Mesenchymal stem cell (in vitro differentiated cells and primary cell): ENCODE measurements around the gene NPNT.

Source experiments
- DNase-seq: peaks from one replicate; pipeline ENCODE4 v3.0.0-alpha.2; 2013
- H2AFZ ChIP-seq: one replicate; pipeline ENCODE4 v1.6.1; 2013; ENCODE audit warnings: low read depth, mild to moderate bottlenecking, control low read depth, inconsistent platforms, low read length, moderate library complexity
- H2AK5ac ChIP-seq: 2 replicates; pipeline ENCODE4 v1.6.1; 2013; ENCODE audit warnings: low read length, moderate library complexity, mild to moderate bottlenecking, inconsistent platforms; ENCODE audit not compliant: severe bottlenecking
- H2BK120ac ChIP-seq: one replicate; pipeline ENCODE4 v1.6.1; 2013; ENCODE audit warnings: low read depth, mild to moderate bottlenecking, inconsistent platforms, low read length, moderate library complexity
- H2BK12ac ChIP-seq, 2 experiments: one replicate each; pipeline ENCODE4 v1.6.1; 2013; ENCODE audit warnings: inconsistent platforms in 2 of 2, low read length in 2 of 2, mild to moderate bottlenecking in 2 of 2, moderate library complexity in 2 of 2, control low read depth in 1 of 2
- H2BK15ac ChIP-seq: one replicate; pipeline ENCODE4 v1.6.1; 2013; ENCODE audit warnings: mild to moderate bottlenecking, low read depth, inconsistent platforms; ENCODE audit not compliant: poor library complexity, severe bottlenecking
- H2BK5ac ChIP-seq: 2 replicates; pipeline ENCODE4 v1.6.1; 2013; ENCODE audit warnings: low read depth, mild to moderate bottlenecking, low read length, control low read depth, inconsistent platforms; ENCODE audit not compliant: poor library complexity, severe bottlenecking
- H3K14ac ChIP-seq, 2 experiments: one replicate each; pipeline ENCODE4 v1.6.1; 2013; ENCODE audit warnings: inconsistent platforms in 2 of 2, low read length in 2 of 2, control low read depth in 1 of 2, mild to moderate bottlenecking in 1 of 2, moderate library complexity in 1 of 2
- H3K18ac ChIP-seq, 2 experiments: one replicate each; pipeline ENCODE4 v1.6.1; 2013; ENCODE audit warnings: inconsistent platforms in 2 of 2, low read length in 2 of 2, control low read depth in 1 of 2, low read depth in 1 of 2, mild to moderate bottlenecking in 1 of 2
- H3K23ac ChIP-seq, 2 experiments: one replicate each; pipeline ENCODE4 v1.6.1; 2013; ENCODE audit warnings: inconsistent platforms in 2 of 2, low read length in 2 of 2, mild to moderate bottlenecking in 2 of 2, moderate library complexity in 2 of 2, control low read depth in 1 of 2
- H3K27ac ChIP-seq: 2 replicates; pipeline ENCODE4 v1.5.1; 2013; ENCODE audit warnings: mild to moderate bottlenecking, moderate library complexity, low read length, control low read depth, inconsistent platforms; ENCODE audit not compliant: poor library complexity, severe bottlenecking
- H3K27me3 ChIP-seq, 2 experiments: 2 replicates each; pipeline versions ENCODE4 v1.6.1 to v1.7.0; 2013; ENCODE audit warnings: low read length in 2 of 2, mild to moderate bottlenecking in 2 of 2, moderate library complexity in 2 of 2, control low read depth in 1 of 2, inconsistent platforms in 1 of 2; ENCODE audit not compliant: control insufficient read depth in 1 of 2, insufficient read depth in 1 of 2
- H3K36me3 ChIP-seq, 2 experiments: 2 replicates each; pipeline versions ENCODE4 v1.6.1 to v1.7.0; 2013; ENCODE audit warnings: low read length in 2 of 2, control low read depth in 1 of 2, inconsistent platforms in 1 of 2, low read depth in 1 of 2, mild to moderate bottlenecking in 1 of 2; ENCODE audit not compliant: insufficient read depth in 2 of 2, control insufficient read depth in 1 of 2
- H3K4ac ChIP-seq, 2 experiments: one replicate each; pipeline ENCODE4 v1.6.1; 2013; ENCODE audit warnings: inconsistent platforms in 2 of 2, low read length in 2 of 2, mild to moderate bottlenecking in 2 of 2, moderate library complexity in 2 of 2, control low read depth in 1 of 2, low read depth in 1 of 2
- H3K4me1 ChIP-seq: 2 replicates; pipeline ENCODE4 v1.6.1; 2013; ENCODE audit warnings: low read depth, low read length, control low read depth; ENCODE audit not compliant: control insufficient read depth, insufficient read depth
- H3K4me2 ChIP-seq: 2 replicates; pipeline ENCODE4 v1.6.1; 2013; ENCODE audit warnings: low read length, mild to moderate bottlenecking, inconsistent platforms; ENCODE audit not compliant: poor library complexity, severe bottlenecking
- H3K4me3 ChIP-seq, 2 experiments: 2 replicates each; pipeline versions ENCODE4 v1.5.1 to v1.7.0; 2013; ENCODE audit warnings: low read length in 2 of 2, mild to moderate bottlenecking in 2 of 2, control low read depth in 1 of 2, low read depth in 1 of 2; ENCODE audit not compliant: insufficient read depth in 1 of 2
- H3K79me1 ChIP-seq: replicated peaks from 2 replicates; pipeline ENCODE4 v1.6.1; 2013; ENCODE audit warnings: mild to moderate bottlenecking, control low read depth, low read length, inconsistent platforms; ENCODE audit not compliant: poor library complexity, severe bottlenecking
- H3K9ac ChIP-seq: 2 replicates; pipeline ENCODE4 v1.7.0; 2013; ENCODE audit warnings: mild to moderate bottlenecking, low read length, moderate library complexity
- H3K9me3 ChIP-seq: 2 replicates; pipeline ENCODE4 v1.7.0; 2013; ENCODE audit warnings: mild to moderate bottlenecking, low read length; ENCODE audit not compliant: control insufficient read depth
- H4K8ac ChIP-seq: one replicate; pipeline ENCODE4 v1.6.1; 2013; ENCODE audit warnings: inconsistent platforms, mild to moderate bottlenecking, low read length, moderate library complexity
- H4K91ac ChIP-seq: one replicate; pipeline ENCODE4 v1.6.1; 2013; ENCODE audit warnings: mild to moderate bottlenecking, low read length, inconsistent platforms
- WGBS: methylation state at CpG from one replicate; pipeline ENCODE4 v1.1.7; 2013; ENCODE audit warnings: mixed read lengths; 5-methylcytosine and 5-hydroxymethylcytosine counted together

The NPNT gene

DNA sequence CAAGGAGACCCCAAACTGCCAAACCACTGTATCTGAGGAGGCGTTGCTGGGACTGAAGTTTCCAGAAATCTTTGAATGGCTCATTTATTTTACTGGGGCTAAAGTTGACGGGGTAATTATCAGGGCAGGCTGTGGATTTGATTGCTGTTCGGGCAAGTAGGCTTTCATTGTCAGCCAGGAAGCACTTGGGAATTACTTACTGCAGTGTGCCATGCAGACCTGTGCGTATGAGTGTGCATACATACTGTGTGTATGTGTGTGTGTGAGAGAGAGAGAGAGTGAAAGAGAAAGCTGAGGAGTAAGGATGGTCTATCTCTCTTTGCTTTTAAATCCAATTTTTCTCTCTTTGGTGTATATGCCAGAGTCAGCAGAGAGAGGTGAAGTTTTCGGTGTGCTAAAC, 122.7 kb downstream of the NPNT start:
- no peak overlapping the region for H3K4me3 ChIP-seq
- H3K9me3 ChIP-seq, result peaks cover 23% of the 10 kb centered on the region
- H4K8ac ChIP-seq, result no peak overlapping the region
- H2BK15ac ChIP-seq, result no peak overlapping the region
- H3K4ac ChIP-seq, result peak overlapping the region in 1 of 2 experiments; percentile 24
- no peak overlapping the region for H2BK5ac ChIP-seq
- H3K14ac ChIP-seq, result no peak overlapping the region
- no peaks in the 10 kb centered on the region for H3K27me3 ChIP-seq
- no peak overlapping the region for H3K4me2 ChIP-seq
- peak overlapping the region in 1 of 2 experiments; percentile 69 for H3K18ac ChIP-seq
- no peak overlapping the region for H2AFZ ChIP-seq
- no peaks in the 10 kb centered on the region for H3K4me1 ChIP-seq
- H3K36me3 ChIP-seq, result no peaks in the 10 kb centered on the region
- H2AK5ac ChIP-seq, result no peak overlapping the region
- 84% methylated on average over 4 of the region's 5 CpGs for WGBS
- no peak for DNase-seq
- H2BK120ac ChIP-seq, result no peak overlapping the region
- no peak overlapping the region for H2BK12ac ChIP-seq
- H3K79me1 ChIP-seq, result no peaks in the 10 kb centered on the region
- no peak overlapping the region for H3K9ac ChIP-seq
- no peak overlapping the region for H3K27ac ChIP-seq
- no peak overlapping the region for H3K23ac ChIP-seq
- peak overlapping the region; percentile 43 for H4K91ac ChIP-seq

- peak overlapping the region in 1 of 2 experiments; percentile 27 for H3K18ac ChIP-seq
- no peak overlapping the region for H3K4me3 ChIP-seq
- H4K8ac ChIP-seq, result no peak overlapping the region
- H3K36me3 ChIP-seq, result no peaks in the 10 kb centered on the region
- H3K9ac ChIP-seq, result no peak overlapping the region
- no peak overlapping the region for H2BK120ac ChIP-seq
- no peak overlapping the region for H3K14ac ChIP-seq
- no peak overlapping the region for H2AK5ac ChIP-seq
- H2BK5ac ChIP-seq, result no peak overlapping the region
- no peaks in the 10 kb centered on the region for H3K79me1 ChIP-seq
- no peak overlapping the region for H2BK12ac ChIP-seq
- H3K27me3 ChIP-seq, result no peaks in the 10 kb centered on the region
- no peaks in the 10 kb centered on the region for H3K4me1 ChIP-seq
- H3K4ac ChIP-seq, result peak overlapping the region in 1 of 2 experiments; percentile 62
- no peak overlapping the region for H3K4me2 ChIP-seq
- no peak overlapping the region for H2AFZ ChIP-seq
- H4K91ac ChIP-seq, result no peak overlapping the region
- DNase-seq, result peak; percentile 90
- H3K27ac ChIP-seq, result no peak overlapping the region
- peaks cover 7% of the 10 kb centered on the region for H3K9me3 ChIP-seq
- H2BK15ac ChIP-seq, result no peak overlapping the region
- no peak overlapping the region for H3K23ac ChIP-seq
Measured at GRCh38 chr4:106019771-106020170, 124.5 kb downstream of the NPNT start.
